Measurements from ENCODE around the gene NUP210. TPM values are rescaled to one million over a fixed set of nuclear protein-coding genes. Genes with fewer than 3 reads are reported as not detected.

The NUP210 gene
- total and polyA plus RNA-seq, 2 experiments from 2014 or later = 13.8 to 73.9 TPM

DNA sequence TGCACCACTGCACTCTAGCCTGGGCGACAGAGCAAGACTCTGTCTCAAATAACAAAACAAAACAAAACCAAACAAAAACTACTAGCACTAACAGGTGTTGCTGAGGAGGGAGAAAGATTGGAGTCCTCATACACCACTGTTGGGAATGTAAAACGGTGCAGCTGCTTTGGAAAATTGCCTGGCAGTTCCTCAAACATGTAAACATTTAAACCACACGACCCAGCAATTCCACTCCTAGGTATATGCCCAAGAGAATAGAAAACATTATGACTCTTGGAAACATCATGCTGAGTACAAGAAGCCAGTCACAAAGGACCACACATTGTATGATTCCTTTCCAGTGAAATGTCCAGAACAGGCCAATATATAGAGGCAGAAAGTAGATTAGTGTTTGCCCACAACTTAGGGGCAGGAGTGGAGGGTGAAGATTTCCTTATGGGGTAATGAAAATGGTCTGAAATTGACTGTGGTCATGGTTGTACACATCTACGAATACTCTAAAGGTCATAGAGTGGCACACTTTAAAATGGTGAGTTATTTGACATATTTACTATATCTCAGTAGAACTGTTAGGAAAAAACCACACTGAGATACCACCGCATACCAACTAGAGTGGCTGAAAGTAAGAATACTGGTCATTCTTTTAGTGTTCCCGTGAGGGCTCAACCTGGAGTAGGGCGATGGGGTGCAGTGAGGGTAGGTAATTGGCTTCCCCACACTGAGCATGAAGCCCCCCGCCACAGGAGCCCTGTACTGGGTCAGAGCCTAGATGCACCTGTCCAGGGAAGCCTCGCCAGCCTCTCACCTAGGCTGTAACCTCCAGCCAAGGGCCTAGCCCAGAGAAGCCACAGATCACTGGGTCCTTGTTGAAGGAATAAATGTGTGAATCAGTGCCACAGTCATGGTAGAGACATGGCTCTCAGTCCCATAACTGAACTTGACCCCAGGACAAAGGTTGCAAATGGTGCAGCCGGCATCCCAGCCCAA is 131.1 kb downstream of the NUP210 start (continued):
- TF ChIP-seq, protein P1, sequence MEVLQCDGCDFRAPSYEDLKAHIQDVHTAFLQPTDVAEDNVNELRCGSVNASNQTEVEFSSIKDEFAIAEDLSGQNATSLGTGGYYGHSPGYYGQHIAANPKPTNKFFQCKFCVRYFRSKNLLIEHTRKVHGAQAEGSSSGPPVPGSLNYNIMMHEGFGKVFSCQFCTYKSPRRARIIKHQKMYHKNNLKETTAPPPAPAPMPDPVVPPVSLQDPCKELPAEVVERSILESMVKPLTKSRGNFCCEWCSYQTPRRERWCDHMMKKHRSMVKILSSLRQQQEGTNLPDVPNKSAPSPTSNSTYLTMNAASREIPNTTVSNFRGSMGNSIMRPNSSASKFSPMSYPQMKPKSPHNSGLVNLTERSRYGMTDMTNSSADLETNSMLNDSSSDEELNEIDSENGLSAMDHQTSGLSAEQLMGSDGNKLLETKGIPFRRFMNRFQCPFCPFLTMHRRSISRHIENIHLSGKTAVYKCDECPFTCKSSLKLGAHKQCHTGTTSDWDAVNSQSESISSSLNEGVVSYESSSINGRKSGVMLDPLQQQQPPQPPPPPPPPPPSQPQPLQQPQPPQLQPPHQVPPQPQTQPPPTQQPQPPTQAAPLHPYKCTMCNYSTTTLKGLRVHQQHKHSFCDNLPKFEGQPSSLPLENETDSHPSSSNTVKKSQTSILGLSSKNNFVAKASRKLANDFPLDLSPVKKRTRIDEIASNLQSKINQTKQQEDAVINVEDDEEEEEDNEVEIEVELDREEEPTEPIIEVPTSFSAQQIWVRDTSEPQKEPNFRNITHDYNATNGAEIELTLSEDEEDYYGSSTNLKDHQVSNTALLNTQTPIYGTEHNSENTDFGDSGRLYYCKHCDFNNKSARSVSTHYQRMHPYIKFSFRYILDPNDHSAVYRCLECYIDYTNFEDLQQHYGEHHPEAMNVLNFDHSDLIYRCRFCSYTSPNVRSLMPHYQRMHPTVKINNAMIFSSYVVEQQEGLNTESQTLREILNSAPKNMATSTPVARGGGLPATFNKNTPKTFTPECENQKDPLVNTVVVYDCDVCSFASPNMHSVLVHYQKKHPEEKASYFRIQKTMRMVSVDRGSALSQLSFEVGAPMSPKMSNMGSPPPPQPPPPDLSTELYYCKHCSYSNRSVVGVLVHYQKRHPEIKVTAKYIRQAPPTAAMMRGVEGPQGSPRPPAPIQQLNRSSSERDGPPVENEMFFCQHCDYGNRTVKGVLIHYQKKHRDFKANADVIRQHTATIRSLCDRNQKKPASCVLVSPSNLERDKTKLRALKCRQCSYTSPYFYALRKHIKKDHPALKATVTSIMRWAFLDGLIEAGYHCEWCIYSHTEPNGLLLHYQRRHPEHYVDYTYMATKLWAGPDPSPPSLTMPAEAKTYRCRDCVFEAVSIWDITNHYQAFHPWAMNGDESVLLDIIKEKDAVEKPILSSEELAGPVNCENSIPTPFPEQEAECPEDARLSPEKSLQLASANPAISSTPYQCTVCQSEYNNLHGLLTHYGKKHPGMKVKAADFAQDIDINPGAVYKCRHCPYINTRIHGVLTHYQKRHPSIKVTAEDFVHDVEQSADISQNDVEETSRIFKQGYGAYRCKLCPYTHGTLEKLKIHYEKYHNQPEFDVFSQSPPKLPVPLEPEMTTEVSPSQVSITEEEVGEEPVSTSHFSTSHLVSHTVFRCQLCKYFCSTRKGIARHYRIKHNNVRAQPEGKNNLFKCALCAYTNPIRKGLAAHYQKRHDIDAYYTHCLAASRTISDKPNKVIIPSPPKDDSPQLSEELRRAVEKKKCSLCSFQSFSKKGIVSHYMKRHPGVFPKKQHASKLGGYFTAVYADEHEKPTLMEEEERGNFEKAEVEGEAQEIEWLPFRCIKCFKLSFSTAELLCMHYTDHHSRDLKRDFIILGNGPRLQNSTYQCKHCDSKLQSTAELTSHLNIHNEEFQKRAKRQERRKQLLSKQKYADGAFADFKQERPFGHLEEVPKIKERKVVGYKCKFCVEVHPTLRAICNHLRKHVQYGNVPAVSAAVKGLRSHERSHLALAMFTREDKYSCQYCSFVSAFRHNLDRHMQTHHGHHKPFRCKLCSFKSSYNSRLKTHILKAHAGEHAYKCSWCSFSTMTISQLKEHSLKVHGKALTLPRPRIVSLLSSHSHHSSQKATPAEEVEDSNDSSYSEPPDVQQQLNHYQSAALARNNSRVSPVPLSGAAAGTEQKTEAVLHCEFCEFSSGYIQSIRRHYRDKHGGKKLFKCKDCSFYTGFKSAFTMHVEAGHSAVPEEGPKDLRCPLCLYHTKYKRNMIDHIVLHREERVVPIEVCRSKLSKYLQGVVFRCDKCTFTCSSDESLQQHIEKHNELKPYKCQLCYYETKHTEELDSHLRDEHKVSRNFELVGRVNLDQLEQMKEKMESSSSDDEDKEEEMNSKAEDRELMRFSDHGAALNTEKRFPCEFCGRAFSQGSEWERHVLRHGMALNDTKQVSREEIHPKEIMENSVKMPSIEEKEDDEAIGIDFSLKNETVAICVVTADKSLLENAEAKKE (CRISPR knock-in tag; IDR thresholded peaks at IDR 0.05) = no peak
- TF ChIP-seq CREB1 (CRISPR knock-in tag; IDR thresholded peaks at IDR 0.05; ENCODE audit: low read depth) (no peak), EZH2 (IDR thresholded peaks at IDR 0.05; ENCODE audit: low read depth, unreplicated experiment) (no peak), STAT1 (IDR thresholded peaks at IDR 0.05; ENCODE audit: unreplicated experiment) (no peak), ZNF331 (CRISPR knock-in tag; IDR thresholded peaks at IDR 0.05; ENCODE audit: low read depth) (no peak), NANOG (IDR thresholded peaks at IDR 0.05; ENCODE audit: borderline replicate concordance) (no peak)
- TF ChIP-seq, protein P2, sequence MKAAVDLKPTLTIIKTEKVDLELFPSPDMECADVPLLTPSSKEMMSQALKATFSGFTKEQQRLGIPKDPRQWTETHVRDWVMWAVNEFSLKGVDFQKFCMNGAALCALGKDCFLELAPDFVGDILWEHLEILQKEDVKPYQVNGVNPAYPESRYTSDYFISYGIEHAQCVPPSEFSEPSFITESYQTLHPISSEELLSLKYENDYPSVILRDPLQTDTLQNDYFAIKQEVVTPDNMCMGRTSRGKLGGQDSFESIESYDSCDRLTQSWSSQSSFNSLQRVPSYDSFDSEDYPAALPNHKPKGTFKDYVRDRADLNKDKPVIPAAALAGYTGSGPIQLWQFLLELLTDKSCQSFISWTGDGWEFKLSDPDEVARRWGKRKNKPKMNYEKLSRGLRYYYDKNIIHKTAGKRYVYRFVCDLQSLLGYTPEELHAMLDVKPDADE (IDR thresholded peaks at IDR 0.05) = no peak
- TF ChIP-seq, protein P3, sequence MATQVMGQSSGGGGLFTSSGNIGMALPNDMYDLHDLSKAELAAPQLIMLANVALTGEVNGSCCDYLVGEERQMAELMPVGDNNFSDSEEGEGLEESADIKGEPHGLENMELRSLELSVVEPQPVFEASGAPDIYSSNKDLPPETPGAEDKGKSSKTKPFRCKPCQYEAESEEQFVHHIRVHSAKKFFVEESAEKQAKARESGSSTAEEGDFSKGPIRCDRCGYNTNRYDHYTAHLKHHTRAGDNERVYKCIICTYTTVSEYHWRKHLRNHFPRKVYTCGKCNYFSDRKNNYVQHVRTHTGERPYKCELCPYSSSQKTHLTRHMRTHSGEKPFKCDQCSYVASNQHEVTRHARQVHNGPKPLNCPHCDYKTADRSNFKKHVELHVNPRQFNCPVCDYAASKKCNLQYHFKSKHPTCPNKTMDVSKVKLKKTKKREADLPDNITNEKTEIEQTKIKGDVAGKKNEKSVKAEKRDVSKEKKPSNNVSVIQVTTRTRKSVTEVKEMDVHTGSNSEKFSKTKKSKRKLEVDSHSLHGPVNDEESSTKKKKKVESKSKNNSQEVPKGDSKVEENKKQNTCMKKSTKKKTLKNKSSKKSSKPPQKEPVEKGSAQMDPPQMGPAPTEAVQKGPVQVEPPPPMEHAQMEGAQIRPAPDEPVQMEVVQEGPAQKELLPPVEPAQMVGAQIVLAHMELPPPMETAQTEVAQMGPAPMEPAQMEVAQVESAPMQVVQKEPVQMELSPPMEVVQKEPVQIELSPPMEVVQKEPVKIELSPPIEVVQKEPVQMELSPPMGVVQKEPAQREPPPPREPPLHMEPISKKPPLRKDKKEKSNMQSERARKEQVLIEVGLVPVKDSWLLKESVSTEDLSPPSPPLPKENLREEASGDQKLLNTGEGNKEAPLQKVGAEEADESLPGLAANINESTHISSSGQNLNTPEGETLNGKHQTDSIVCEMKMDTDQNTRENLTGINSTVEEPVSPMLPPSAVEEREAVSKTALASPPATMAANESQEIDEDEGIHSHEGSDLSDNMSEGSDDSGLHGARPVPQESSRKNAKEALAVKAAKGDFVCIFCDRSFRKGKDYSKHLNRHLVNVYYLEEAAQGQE (IDR thresholded peaks at IDR 0.05; ENCODE audit: unreplicated experiment) = no peak

Data from GM23338 (cell line).